PFSK-1 (cell line): ENCODE results near the gene CGB5.

Experiments used
- TAF1 ChIP-seq: IDR thresholded peaks from 2 replicates; pipeline ENCODE4 v1.6.1; 2012; ENCODE audit warnings: low read length, control low read depth, borderline replicate concordance; ENCODE audit not compliant: insufficient read depth
- TF ChIP-seq, protein P1 (sequence below), 2 experiments: IDR thresholded peaks; 2 replicates each; pipeline versions ENCODE4 v1.6.1 to v1.8.0; 2011 to 2012; ENCODE audit warnings: low read depth in 2 of 2, low read length in 2 of 2, control low read depth in 1 of 2, inconsistent platforms in 1 of 2, mild to moderate bottlenecking in 1 of 2, moderate library complexity in 1 of 2; ENCODE audit not compliant: insufficient read depth in 1 of 2

DNA sequence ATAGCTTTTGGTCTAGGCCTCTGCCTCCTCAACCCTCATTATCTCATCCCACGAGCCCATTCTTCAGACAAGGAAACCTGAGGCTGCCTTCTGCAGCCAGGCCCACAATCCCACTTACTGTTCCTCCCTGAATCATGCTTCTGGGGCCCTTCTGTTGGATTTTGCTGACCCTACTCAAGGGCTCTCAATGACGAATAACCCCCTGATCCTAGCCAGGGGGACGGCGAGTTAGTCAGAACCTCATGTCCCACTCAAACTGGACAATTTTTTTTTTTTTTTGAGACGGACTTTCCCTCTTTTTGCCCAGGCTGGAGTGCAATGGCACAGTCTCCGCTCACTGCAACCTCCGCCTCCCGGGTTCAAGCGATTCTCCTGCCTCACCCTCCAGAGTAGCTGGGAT, 21.5 kb upstream of the CGB5 start:
- TF ChIP-seq, protein P1, sequence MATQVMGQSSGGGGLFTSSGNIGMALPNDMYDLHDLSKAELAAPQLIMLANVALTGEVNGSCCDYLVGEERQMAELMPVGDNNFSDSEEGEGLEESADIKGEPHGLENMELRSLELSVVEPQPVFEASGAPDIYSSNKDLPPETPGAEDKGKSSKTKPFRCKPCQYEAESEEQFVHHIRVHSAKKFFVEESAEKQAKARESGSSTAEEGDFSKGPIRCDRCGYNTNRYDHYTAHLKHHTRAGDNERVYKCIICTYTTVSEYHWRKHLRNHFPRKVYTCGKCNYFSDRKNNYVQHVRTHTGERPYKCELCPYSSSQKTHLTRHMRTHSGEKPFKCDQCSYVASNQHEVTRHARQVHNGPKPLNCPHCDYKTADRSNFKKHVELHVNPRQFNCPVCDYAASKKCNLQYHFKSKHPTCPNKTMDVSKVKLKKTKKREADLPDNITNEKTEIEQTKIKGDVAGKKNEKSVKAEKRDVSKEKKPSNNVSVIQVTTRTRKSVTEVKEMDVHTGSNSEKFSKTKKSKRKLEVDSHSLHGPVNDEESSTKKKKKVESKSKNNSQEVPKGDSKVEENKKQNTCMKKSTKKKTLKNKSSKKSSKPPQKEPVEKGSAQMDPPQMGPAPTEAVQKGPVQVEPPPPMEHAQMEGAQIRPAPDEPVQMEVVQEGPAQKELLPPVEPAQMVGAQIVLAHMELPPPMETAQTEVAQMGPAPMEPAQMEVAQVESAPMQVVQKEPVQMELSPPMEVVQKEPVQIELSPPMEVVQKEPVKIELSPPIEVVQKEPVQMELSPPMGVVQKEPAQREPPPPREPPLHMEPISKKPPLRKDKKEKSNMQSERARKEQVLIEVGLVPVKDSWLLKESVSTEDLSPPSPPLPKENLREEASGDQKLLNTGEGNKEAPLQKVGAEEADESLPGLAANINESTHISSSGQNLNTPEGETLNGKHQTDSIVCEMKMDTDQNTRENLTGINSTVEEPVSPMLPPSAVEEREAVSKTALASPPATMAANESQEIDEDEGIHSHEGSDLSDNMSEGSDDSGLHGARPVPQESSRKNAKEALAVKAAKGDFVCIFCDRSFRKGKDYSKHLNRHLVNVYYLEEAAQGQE (IDR thresholded peaks at IDR 0.05; ENCODE audit: insufficient read depth in 1 of 2, low read depth in 2 of 2, low read length in 2 of 2) = no peak
- no peak for TF ChIP-seq TAF1
